Esophagus muscularis mucosa (tissue), 4 donors: ENCODE results near the gene TFAP2B.

Experiments used
- CTCF ChIP-seq, 3 experiments: fragments of 200-600 bp in 2 of 3; fragments of 450-650 bp in 1 of 3; sonication (generic) in 2 of 3; IDR thresholded peaks; one replicate each; pipeline ENCODE4 v1.5.1; 2017 to 2019; ENCODE audit warnings: antibody characterized with exemption in 3 of 3, mild to moderate bottlenecking in 2 of 3, moderate library complexity in 1 of 3
- EP300 ChIP-seq: sonication (generic); formaldehyde crosslinking; IDR thresholded peaks from one replicate; pipeline ENCODE4 v1.6.1; 2017; ENCODE audit warnings: antibody characterized with exemption
- POLR2A ChIP-seq: fragments of 450-650 bp; IDR thresholded peaks from one replicate; pipeline ENCODE4 v1.6.1; 2017; ENCODE audit warnings: antibody characterized with exemption, moderate library complexity, mild to moderate bottlenecking, low read depth
- POLR2AphosphoS5 ChIP-seq, 2 donors: sonication (generic); formaldehyde crosslinking; IDR thresholded peaks; one replicate each; pipeline ENCODE4 v1.6.1; 2017; ENCODE audit warnings: antibody characterized with exemption in 2 of 2

GRCh38 chr6:50825375-50826036, 6.8 kb downstream of the TFAP2B start:
- TF ChIP-seq CTCF (IDR thresholded peaks at IDR 0.05) (no peak), POLR2AphosphoS5 (IDR thresholded peaks at IDR 0.05) (no peak), POLR2A (no peak), EP300 (no peak)
